ENCODE results near the gene RMDN2.

The RMDN2 gene

GRCh38 chr2:37890893-37891495 is 34.1 kb upstream of the RMDN2 start:
- in situ Hi-C loops (cut with HindIII; ENCODE audit: low pct_unique_long_range_greater_than_20kb, low sequenced_read_pairs), result no loop called here
- no peak for TF ChIP-seq JUND (IDR thresholded peaks at IDR 0.05; ENCODE audit: low read depth)
- DNase-seq (ENCODE audit: low read depth in 1 of 2, low spot score in 1 of 2), result peak; percentile 45 to 69

GRCh38 chr2:37891846-37892435 is 33.1 kb upstream of the RMDN2 start:
- in situ Hi-C loops (cut with HindIII; ENCODE audit: low pct_unique_long_range_greater_than_20kb, low sequenced_read_pairs), result no loop called here
- no peak for DNase-seq (ENCODE audit: low read depth in 1 of 2, low spot score in 1 of 2)
- TF ChIP-seq JUND (IDR thresholded peaks at IDR 0.05; ENCODE audit: low read depth), result no peak

- in situ Hi-C loops (cut with HindIII; ENCODE audit: low pct_unique_long_range_greater_than_20kb, low sequenced_read_pairs), result no loop called here
- no peak for DNase-seq (ENCODE audit: low read depth in 1 of 2, low spot score in 1 of 2)
- TF ChIP-seq JUND (IDR thresholded peaks at IDR 0.05; ENCODE audit: low read depth), result no peak
Measured at GRCh38 chr2:37892436-37893114, 32.5 kb upstream of the RMDN2 start.

DNA sequence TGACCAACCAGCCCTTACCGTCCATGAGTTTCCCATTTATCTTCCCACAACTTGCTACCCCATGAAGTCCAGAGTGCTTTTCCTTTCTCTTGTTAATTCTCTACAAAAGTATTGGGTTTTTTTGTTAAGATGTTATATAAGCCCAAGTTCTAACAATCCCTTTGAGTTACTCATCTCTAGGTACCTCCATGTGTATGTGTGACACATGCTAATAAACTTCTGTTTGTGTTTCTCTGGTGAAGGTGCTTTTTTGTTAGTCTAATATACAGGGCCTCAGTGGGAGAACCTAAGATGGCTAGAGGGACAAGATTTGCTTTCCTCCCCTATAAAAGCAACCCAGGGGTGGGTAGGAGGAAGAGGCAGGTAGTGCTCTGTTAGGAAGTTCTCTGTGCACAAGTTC is 31.8 kb upstream of the RMDN2 start:
- no peak for DNase-seq (ENCODE audit: low read depth in 1 of 2, low spot score in 1 of 2)
- no peak for TF ChIP-seq JUND (IDR thresholded peaks at IDR 0.05; ENCODE audit: low read depth)
- in situ Hi-C loops (cut with HindIII; ENCODE audit: low pct_unique_long_range_greater_than_20kb, low sequenced_read_pairs), result no loop called here

- in situ Hi-C loops (cut with HindIII; ENCODE audit: low pct_unique_long_range_greater_than_20kb, low sequenced_read_pairs), result no loop called here
- DNase-seq (ENCODE audit: low read depth in 1 of 2, low spot score in 1 of 2), result no peak
- no peak for TF ChIP-seq JUND (IDR thresholded peaks at IDR 0.05; ENCODE audit: low read depth)
Measured at GRCh38 chr2:37894047-37894446, 31.0 kb upstream of the RMDN2 start.

GRCh38 chr2:37894601-37895000 is 30.5 kb upstream of the RMDN2 start:
- in situ Hi-C loops (cut with HindIII; ENCODE audit: low pct_unique_long_range_greater_than_20kb, low sequenced_read_pairs), result no loop called here
- no peak for DNase-seq (ENCODE audit: low read depth in 1 of 2, low spot score in 1 of 2)
- no peak for TF ChIP-seq JUND (IDR thresholded peaks at IDR 0.05; ENCODE audit: low read depth)

DNA sequence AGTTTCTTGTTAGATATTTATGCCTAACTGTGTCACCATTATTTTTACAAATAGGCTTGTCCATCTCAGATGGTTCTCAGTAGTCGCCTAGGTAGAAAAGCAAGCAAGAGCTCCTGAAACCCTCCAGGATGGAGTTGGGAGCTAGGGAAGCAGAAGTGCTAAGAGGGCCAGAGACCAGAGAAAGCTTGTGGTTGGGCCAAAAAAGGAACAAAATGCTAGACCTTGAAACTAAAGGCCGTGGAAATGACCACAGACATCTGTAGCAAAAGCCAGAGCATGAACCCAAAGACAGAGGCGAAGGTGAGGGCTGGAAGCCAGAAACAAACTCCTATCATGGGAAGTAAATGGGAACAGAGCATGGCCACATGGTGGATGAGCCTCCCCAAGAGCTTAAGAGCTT is 29.9 kb upstream of the RMDN2 start:
- no peak for TF ChIP-seq JUND (IDR thresholded peaks at IDR 0.05; ENCODE audit: low read depth)
- no peak for DNase-seq (ENCODE audit: low read depth in 1 of 2, low spot score in 1 of 2)
- in situ Hi-C loops (cut with HindIII; ENCODE audit: low pct_unique_long_range_greater_than_20kb, low sequenced_read_pairs), result no loop called here

- peak in 1 of 2 experiments; percentile 14 for DNase-seq (ENCODE audit: low read depth in 1 of 2, low spot score in 1 of 2)
- in situ Hi-C loops (cut with HindIII; ENCODE audit: low pct_unique_long_range_greater_than_20kb, low sequenced_read_pairs), result no loop called here
- no peak for TF ChIP-seq JUND (IDR thresholded peaks at IDR 0.05; ENCODE audit: low read depth)
Measured at GRCh38 chr2:37896319-37896718, 28.8 kb upstream of the RMDN2 start.

- no peak for TF ChIP-seq JUND (IDR thresholded peaks at IDR 0.05; ENCODE audit: low read depth)
- in situ Hi-C loops (cut with HindIII; ENCODE audit: low pct_unique_long_range_greater_than_20kb, low sequenced_read_pairs), result no loop called here
- no peak for DNase-seq (ENCODE audit: low read depth in 1 of 2, low spot score in 1 of 2)
Measured at GRCh38 chr2:37897511-37897910, 27.6 kb upstream of the RMDN2 start.

DNA sequence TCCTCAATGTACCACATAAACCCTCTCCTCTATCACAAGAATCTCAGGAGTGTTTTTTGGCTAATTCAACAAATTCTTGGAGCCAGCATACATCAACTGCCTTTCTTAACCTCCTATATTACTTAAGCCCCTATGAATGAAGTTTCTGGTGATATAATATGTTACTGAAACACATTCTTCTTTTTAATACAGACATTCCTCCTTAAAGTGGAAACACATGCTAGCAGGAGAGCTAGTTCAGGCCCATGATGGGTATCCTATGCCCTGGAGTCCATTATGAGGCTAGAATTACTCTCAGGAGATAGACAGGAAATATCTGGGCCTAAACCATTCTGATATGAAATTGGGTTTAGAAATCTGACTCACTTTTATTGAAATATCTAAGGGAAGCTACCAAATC is 26.6 kb upstream of the RMDN2 start:
- no peak for DNase-seq (ENCODE audit: low read depth in 1 of 2, low spot score in 1 of 2)
- in situ Hi-C loops (cut with HindIII; ENCODE audit: low pct_unique_long_range_greater_than_20kb, low sequenced_read_pairs), result no loop called here
- no peak for TF ChIP-seq JUND (IDR thresholded peaks at IDR 0.05; ENCODE audit: low read depth)

DNA sequence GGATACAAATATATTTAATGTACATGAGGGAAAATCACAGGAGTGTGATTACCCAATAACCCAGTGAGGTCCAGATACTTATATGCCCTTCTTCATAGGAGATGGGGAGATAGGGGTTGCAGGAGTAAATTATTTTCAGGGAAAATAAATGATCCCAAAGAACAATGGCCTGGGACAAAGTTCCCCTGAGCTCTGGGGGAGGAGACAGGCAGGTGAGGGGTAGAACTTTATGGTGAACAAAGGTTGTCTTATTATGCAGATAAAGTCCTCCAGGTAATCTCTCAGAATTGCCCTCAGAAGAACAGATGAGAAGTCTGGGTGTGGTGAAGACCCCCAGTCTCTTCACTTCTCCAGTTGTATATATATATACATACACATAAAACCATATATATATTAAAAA is 22.1 kb upstream of the RMDN2 start:
- in situ Hi-C loops (cut with HindIII; ENCODE audit: low pct_unique_long_range_greater_than_20kb, low sequenced_read_pairs), result no loop called here
- no peak for DNase-seq (ENCODE audit: low read depth in 1 of 2, low spot score in 1 of 2)
- no peak for TF ChIP-seq JUND (IDR thresholded peaks at IDR 0.05; ENCODE audit: low read depth)

DNA sequence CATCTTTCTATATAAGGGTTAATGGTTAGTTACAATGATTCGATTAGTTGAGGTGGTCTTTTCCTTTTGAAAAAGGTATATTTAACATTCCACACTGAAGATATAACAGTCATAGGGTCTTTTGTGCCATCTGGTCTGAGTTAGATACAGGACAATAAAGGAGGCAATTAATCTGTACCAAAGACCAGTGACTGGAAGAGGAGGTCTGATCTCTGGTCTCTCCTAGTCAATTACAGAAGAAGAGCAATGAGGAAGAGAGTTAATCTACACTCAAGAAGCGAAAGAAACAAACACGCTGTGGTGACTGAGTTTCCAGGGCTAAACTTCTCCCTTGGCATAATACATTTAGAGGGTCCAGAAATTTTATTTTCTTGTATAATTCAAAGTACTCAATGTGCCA is 20.7 kb upstream of the RMDN2 start:
- TF ChIP-seq JUND (IDR thresholded peaks at IDR 0.05; ENCODE audit: low read depth), result no peak
- in situ Hi-C loops (cut with HindIII; ENCODE audit: low pct_unique_long_range_greater_than_20kb, low sequenced_read_pairs), result no loop called here
- DNase-seq (ENCODE audit: low read depth in 1 of 2, low spot score in 1 of 2), result no peak

GRCh38 chr2:37904993-37905392 is 20.1 kb upstream of the RMDN2 start:
- in situ Hi-C loops (cut with HindIII; ENCODE audit: low pct_unique_long_range_greater_than_20kb, low sequenced_read_pairs), result no loop called here

More at GRCh38 chr2:37904993-37905392, 20.1 kb upstream of the RMDN2 start:
- no peak for TF ChIP-seq JUND (IDR thresholded peaks at IDR 0.05; ENCODE audit: low read depth)
- DNase-seq (ENCODE audit: low read depth in 1 of 2, low spot score in 1 of 2), result no peak

Measured in T47D (cell line).